Neural cell (in vitro differentiated cells): Measurements from ENCODE around the gene TUBB3. TPM values are rescaled to one million over a fixed set of nuclear protein-coding genes. Genes with fewer than 3 reads are reported as not detected.

Source experiments
- H2AFZ ChIP-seq: fragments of 200-600, 300-800 bp; sonication (generic), shearing (Covaris generic); 2 replicates; pipeline ENCODE4 v1.6.0; 2014; ENCODE audit warnings: low read depth, mild to moderate bottlenecking, antibody characterized with exemption, low read length, moderate library complexity
- H3F3A ChIP-seq: fragments of 200-600 bp; shearing (Covaris generic); 2 replicates; pipeline ENCODE4 v1.6.1; 2016; ENCODE audit warnings: mild to moderate bottlenecking, moderate library complexity, mixed read lengths, antibody characterized with exemption, low read length; ENCODE audit not compliant: insufficient read depth, poor library complexity, severe bottlenecking
- H3K27ac ChIP-seq: fragments of 200-600, 300-800 bp; sonication (generic), shearing (Covaris generic); 2 replicates; pipeline ENCODE4 v1.5.1; 2014; ENCODE audit warnings: mild to moderate bottlenecking, low read length, moderate library complexity
- H3K27me3 ChIP-seq: fragments of 300-800, 200-600 bp; sonication (generic), shearing (Covaris generic); 2 replicates; pipeline ENCODE4 v1.6.0; 2014; ENCODE audit warnings: mild to moderate bottlenecking, low read depth, low read length, moderate library complexity; ENCODE audit not compliant: insufficient read depth
- H3K36me3 ChIP-seq: fragments of 300-800, 200-600 bp; sonication (generic), shearing (Covaris generic); 2 replicates; pipeline ENCODE4 v1.5.1; 2014; ENCODE audit warnings: mild to moderate bottlenecking, antibody characterized with exemption, low read length, moderate library complexity; ENCODE audit not compliant: insufficient read depth
- H3K4me2 ChIP-seq: fragments of 300-800, 200-600 bp; sonication (generic), shearing (Covaris generic); 2 replicates; pipeline ENCODE4 v1.6.0; 2014; ENCODE audit warnings: mild to moderate bottlenecking, low read length
- H3K4me3 ChIP-seq: fragments of 300-800, 200-600 bp; sonication (generic), shearing (Covaris generic); 2 replicates; pipeline ENCODE4 v1.5.1; 2014; ENCODE audit warnings: mild to moderate bottlenecking, low read length, moderate library complexity
- H3K79me2 ChIP-seq: fragments of 200-600 bp; shearing (Covaris generic); replicated peaks from 2 replicates; pipeline ENCODE4 v1.6.0; 2014; ENCODE audit warnings: mild to moderate bottlenecking, low read length, moderate library complexity; ENCODE audit not compliant: insufficient read depth
- H3K9ac ChIP-seq: fragments of 300-800, 200-600 bp; sonication (generic), shearing (Covaris generic); 2 replicates; pipeline ENCODE4 v1.6.1; 2016; ENCODE audit warnings: mild to moderate bottlenecking, low read length, mixed read lengths
- H3K9me2 ChIP-seq: fragments of 200-600 bp; shearing (Covaris generic); 2 replicates; pipeline ENCODE4 v1.6.1; 2016; ENCODE audit warnings: mild to moderate bottlenecking, low read length, mixed read lengths; ENCODE audit not compliant: insufficient read depth
- H3K9me3 ChIP-seq: fragments of 200-600, 300-800 bp; sonication (generic), shearing (Covaris generic); 2 replicates; pipeline ENCODE4 v1.6.1; 2016; ENCODE audit warnings: mild to moderate bottlenecking, mixed run types, low read length, moderate library complexity, mixed read lengths
- H4K20me1 ChIP-seq: fragments of 200-600 bp; shearing (Covaris generic); 2 replicates; pipeline ENCODE4 v1.6.1; 2016; ENCODE audit warnings: mild to moderate bottlenecking, mixed run types; ENCODE audit not compliant: insufficient read depth
- CTCF ChIP-seq: fragments of 450-650 bp; IDR thresholded peaks from 2 replicates; pipeline ENCODE4 v1.5.1; 2014; ENCODE audit warnings: antibody characterized with exemption, mild to moderate bottlenecking, moderate library complexity; ENCODE audit not compliant: poor library complexity, severe bottlenecking
- EP300 ChIP-seq: fragments of 450-650 bp; conservative IDR thresholded peaks from 2 replicates; pipeline ENCODE4 v1.6.1; 2014; ENCODE audit warnings: antibody characterized with exemption, mild to moderate bottlenecking, moderate library complexity; ENCODE audit not compliant: poor library complexity, severe bottlenecking
- EZH2 ChIP-seq: fragments of 200-600, 300-800 bp; shearing (Covaris generic), sonication (generic); IDR thresholded peaks from 2 replicates; pipeline ENCODE4 v1.6.1; 2014; ENCODE audit warnings: antibody characterized with exemption, low read length, borderline replicate concordance, mild to moderate bottlenecking; ENCODE audit not compliant: insufficient read depth, poor library complexity, severe bottlenecking
- MXI1 ChIP-seq: fragments of 450-650 bp; conservative IDR thresholded peaks from 2 replicates; pipeline ENCODE4 v1.6.1; 2014; ENCODE audit warnings: antibody characterized with exemption, mild to moderate bottlenecking; ENCODE audit not compliant: poor library complexity, severe bottlenecking
- POLR2AphosphoS5 ChIP-seq: IDR thresholded peaks from 2 replicates; pipeline ENCODE4 v1.6.1; 2012
- RAD21 ChIP-seq: fragments of 450-650 bp; conservative IDR thresholded peaks from 2 replicates; pipeline ENCODE4 v1.6.1; 2014; ENCODE audit warnings: antibody characterized with exemption, mild to moderate bottlenecking, moderate library complexity
- REST ChIP-seq: IDR thresholded peaks from 2 replicates; pipeline ENCODE4 v1.6.1; 2012; ENCODE audit warnings: borderline replicate concordance
- SMC3 ChIP-seq: fragments of 450-650 bp; conservative IDR thresholded peaks from 2 replicates; pipeline ENCODE4 v1.6.1; 2014; ENCODE audit warnings: antibody characterized with exemption, mild to moderate bottlenecking, moderate library complexity; ENCODE audit not compliant: poor library complexity
- TAF1 ChIP-seq: IDR thresholded peaks from 2 replicates; pipeline ENCODE4 v1.6.1; 2012; ENCODE audit warnings: low read depth
- polyA plus RNA-seq: library from polyadenylated mRNA; depleted of rRNA; stranded (reverse); fragments of >200 nt; gene quantifications from 2 replicates; pipeline ENCODE4 v1.2.3, GENCODE V29; 2014

TUBB3 gene
- polyA plus RNA-seq, 1 donor from 2014 or later: 2,442 TPM

GRCh38 chr16:89960966-89961365 lies 37.8 kb downstream of the TUBB3 start:
- Histone ChIP-seq H3K27me3 (no peaks in the 10 kb centered on the region), H3K4me3 (no peak overlapping the region), H4K20me1 (no peaks in the 10 kb centered on the region), H3F3A (no peaks in the 10 kb centered on the region), H3K4me2 (no peak overlapping the region), H2AFZ (no peak overlapping the region), H3K9ac (no peak overlapping the region), H3K79me2 (no peaks in the 10 kb centered on the region), H3K36me3 (no peaks in the 10 kb centered on the region), H3K27ac (no peak overlapping the region), H3K9me3 (no peaks in the 10 kb centered on the region), H3K9me2 (no peaks in the 10 kb centered on the region)
- TF ChIP-seq TAF1: no peak
- TF ChIP-seq POLR2AphosphoS5: no peak
- no peak for TF ChIP-seq EP300
- TF ChIP-seq EZH2: no peak
- TF ChIP-seq MXI1: no peak
- no peak for TF ChIP-seq SMC3
- no peak for TF ChIP-seq RAD21
- no peak for TF ChIP-seq REST
- TF ChIP-seq CTCF: no peak

- Histone ChIP-seq H3K4me3 (no peak overlapping the region), H3K27ac (no peak overlapping the region)
Measured at GRCh38 chr16:89961920-89962319, 38.8 kb downstream of the TUBB3 start.

More at GRCh38 chr16:89961920-89962319, 38.8 kb downstream of the TUBB3 start:
- no peaks in the 10 kb centered on the region for H4K20me1 ChIP-seq
- H3K9ac ChIP-seq: no peak overlapping the region
- no peaks in the 10 kb centered on the region for H3K79me2 ChIP-seq
- H3K4me2 ChIP-seq: no peak overlapping the region
- H2AFZ ChIP-seq: no peak overlapping the region
- H3K27me3 ChIP-seq: no peaks in the 10 kb centered on the region
- H3K9me3 ChIP-seq: no peaks in the 10 kb centered on the region
- TF ChIP-seq POLR2AphosphoS5 (no peak), RAD21 (no peak), MXI1 (no peak), REST (no peak), SMC3 (no peak), EZH2 (no peak), CTCF (no peak), EP300 (no peak), TAF1 (no peak)
- no peaks in the 10 kb centered on the region for H3K9me2 ChIP-seq
- H3F3A ChIP-seq: no peaks in the 10 kb centered on the region
- no peaks in the 10 kb centered on the region for H3K36me3 ChIP-seq
